ENCODE results near the gene ADPRHL1. TPM values are rescaled to one million over a fixed set of nuclear protein-coding genes. Genes with fewer than 3 reads are reported as not detected.

ADPRHL1 gene
- 1 to 10 TPM; 1.4 to 2.1 TPM for total RNA-seq

DNA sequence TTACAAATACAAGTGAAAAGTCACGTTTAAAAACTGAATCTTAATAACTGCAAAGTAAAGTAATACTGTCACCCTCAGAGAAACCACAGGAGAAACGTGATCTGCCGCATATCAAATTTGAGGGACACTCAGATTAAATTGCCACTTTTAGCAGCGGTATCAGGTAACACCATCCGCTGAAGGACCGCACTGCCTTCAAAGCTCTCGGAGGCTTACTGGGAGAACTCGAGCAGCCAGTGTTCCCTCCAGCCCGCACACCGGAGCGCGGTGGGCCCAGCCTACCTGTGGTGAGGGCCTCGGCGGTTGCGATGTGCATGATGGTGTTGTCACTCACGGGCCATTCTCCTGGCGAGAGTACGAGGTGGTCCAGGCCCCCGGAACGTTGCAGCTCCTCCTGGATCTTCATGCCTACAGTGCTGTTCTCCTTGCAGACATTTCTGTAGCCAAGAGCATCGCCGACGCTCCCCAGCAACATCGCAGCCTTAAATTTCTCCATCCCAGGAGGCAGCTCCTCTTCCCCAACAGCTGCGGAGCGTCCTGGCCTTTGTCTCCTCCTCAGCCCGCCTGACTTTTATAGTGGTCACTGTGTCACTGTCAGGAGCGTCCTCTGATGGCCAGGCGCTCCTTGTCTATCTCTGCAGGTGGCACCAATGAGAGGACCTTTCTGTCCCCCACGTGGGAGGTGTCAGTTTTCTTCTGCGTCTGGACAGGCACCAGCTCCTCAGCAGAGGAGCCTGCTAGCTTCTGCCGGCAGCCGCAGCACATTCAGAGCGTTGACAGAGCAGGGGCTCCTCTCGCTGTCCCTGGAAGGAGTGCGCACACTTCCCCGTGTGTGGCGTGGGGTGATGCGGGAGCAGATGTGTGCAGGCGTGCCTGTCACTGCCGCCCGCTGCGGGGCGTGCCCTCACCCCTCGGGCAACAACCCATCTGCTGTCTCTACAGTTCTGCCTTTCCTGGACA, at the start of gene ADPRHL1:
Gene ADPRHL1 (minus strand): TSS at position 547 of the 960 bp plus-strand sequence. CDS start 51 bp downstream, at position 496.
- Mint-ChIP-seq H3K4me1 (ENCODE audit: low read depth) (peaks cover 7% of the 10 kb centered on the region), H3K27ac (no peak within 1 kb of the TSS), H3K9me3 (no peaks in the 10 kb centered on the region), H3K27me3 (ENCODE audit: low read depth) (no peaks in the 10 kb centered on the region), H3K4me3 (no peak within 1 kb of the TSS), H3K36me3 (ENCODE audit: insufficient read depth in 2 of 2) (peaks cover 0 to 2% of the 10 kb centered on the region in 2 donors)
- no peak for DNase-seq
- no peak for ATAC-seq (replicated peaks in 1 of 2)

DNA sequence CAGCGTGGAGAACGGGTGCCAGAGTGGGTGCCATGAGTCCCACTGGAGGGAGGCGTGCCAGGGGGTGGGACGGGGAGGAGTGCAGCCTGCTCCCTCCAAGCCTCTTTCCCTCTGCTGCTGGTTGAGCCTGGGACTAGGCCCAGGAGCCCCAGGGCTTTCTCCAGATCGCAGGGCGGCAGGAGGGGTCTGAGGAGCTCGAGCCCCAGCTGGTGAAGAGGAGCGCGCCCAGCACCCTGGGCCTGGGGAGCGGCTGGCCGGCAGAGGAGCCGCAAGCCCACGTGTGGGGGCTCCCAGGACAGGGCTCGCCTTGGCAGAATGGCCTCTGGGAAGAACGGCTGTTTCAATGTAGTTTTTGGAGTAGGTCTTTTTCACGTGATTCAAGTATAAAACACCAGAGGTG, 49.4 kb upstream of the ADPRHL1 start:
- H3K9me3 Mint-ChIP-seq = no peaks in the 10 kb centered on the region
- no peak for ATAC-seq (replicated peaks in 1 of 2)
- H3K36me3 Mint-ChIP-seq (ENCODE audit: insufficient read depth in 2 of 2) = peaks cover 6 to 18% of the 10 kb centered on the region in 2 donors
- no peaks in the 10 kb centered on the region for H3K4me1 Mint-ChIP-seq (ENCODE audit: low read depth)
- no peaks in the 10 kb centered on the region for H3K27me3 Mint-ChIP-seq (ENCODE audit: low read depth)
- H3K27ac Mint-ChIP-seq = no peak overlapping the region
- DNase-seq = no peak
- no peak overlapping the region for H3K4me3 Mint-ChIP-seq

DNA sequence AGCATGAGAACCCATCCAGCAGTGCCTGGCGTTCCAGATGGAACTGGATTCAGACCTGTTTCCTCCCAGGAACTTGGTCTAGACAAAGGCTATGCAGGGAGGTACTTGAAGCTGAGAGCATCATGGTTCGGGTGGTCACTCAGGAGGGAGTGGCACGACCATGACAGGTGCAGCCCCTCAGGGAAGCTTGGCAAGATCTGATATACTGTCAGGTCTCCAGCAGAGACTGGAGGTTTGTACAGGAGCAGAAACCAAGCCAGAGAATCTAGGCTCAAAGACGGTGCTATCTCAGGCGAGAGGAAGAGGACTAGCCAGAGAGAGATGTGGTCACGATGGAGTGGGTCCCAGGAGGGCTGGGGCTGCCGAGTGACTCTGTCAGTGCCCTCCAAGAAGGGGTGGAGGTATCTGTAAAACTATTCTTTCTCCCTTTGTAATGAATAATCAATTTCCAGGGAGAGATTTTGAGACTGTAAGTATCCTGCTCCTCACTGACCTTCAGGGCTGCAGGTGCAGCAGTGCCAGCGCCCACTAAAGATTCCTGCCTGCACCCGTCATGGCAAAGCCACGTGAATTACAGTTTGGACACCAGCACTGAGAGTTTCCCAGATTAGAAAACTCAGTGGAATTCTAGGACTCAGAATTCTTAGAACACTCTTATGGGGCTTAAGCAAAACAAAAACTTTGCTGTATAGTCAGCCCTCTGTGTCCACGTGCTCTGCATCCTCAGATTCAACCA, 47.4 kb upstream of the ADPRHL1 start:
- Mint-ChIP-seq H3K4me3 (no peak overlapping the region), H3K27ac (no peak overlapping the region), H3K36me3 (ENCODE audit: insufficient read depth in 2 of 2) (peaks cover 8 to 23% of the 10 kb centered on the region in 2 donors), H3K9me3 (no peaks in the 10 kb centered on the region), H3K4me1 (ENCODE audit: low read depth) (peaks cover 5% of the 10 kb centered on the region), H3K27me3 (ENCODE audit: low read depth) (no peaks in the 10 kb centered on the region)
- DNase-seq = no peak
- ATAC-seq (replicated peaks in 1 of 2) = no peak

DNA sequence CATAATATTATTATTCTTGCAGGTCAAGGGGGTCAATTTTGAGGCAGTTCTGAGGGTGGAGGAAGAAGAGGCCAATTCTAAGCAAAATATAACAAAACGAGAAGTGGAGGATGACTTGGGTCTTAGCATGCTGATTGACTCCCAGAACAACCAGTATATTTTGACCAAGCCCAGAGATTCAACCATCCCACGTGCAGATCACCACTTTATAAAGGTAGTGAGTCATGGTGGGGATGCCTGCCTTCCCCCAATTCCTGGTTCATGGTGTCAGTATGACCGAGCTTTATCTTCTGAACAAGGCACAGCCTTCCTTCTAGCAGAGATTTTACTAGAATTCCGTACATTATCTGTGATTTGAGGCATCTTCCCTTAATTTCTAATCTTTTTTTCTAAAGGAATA, 46.6 kb upstream of the ADPRHL1 start:
- Mint-ChIP-seq H3K27ac (no peak overlapping the region), H3K27me3 (ENCODE audit: low read depth) (no peaks in the 10 kb centered on the region), H3K4me3 (no peak overlapping the region), H3K9me3 (no peaks in the 10 kb centered on the region), H3K36me3 (ENCODE audit: insufficient read depth in 2 of 2) (peaks cover 9 to 28% of the 10 kb centered on the region in 2 donors), H3K4me1 (ENCODE audit: low read depth) (peaks cover 12% of the 10 kb centered on the region)
- no peak for DNase-seq
- no peak for ATAC-seq (replicated peaks in 1 of 2)

DNA sequence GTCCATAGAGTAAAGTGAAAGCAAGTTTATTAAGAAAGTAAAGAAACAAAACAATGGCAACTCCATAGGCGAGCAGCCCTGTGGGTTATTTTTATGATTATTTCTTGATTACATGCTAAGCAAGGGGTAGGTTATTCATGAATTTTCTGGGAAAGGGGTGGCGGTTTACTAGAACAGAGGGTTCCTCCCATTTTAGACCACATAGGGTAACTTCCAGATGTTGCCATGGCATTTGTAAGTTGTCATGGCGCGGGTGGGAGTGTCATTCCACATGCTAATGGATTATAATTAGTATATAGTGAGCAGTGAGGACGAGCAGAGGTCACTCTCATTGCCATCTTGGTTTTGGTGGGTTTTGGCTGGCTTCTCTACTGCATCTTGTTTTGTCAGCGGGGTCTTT, 45.6 kb upstream of the ADPRHL1 start:
- DNase-seq (no peak), ATAC-seq (replicated peaks in 1 of 2) (no peak)
- Mint-ChIP-seq H3K36me3 (ENCODE audit: insufficient read depth in 2 of 2) (peaks cover 11 to 26% of the 10 kb centered on the region in 2 donors), H3K27me3 (ENCODE audit: low read depth) (no peaks in the 10 kb centered on the region), H3K9me3 (no peaks in the 10 kb centered on the region), H3K4me1 (ENCODE audit: low read depth) (peaks cover 20% of the 10 kb centered on the region), H3K4me3 (no peak overlapping the region), H3K27ac (no peak overlapping the region)

DNA sequence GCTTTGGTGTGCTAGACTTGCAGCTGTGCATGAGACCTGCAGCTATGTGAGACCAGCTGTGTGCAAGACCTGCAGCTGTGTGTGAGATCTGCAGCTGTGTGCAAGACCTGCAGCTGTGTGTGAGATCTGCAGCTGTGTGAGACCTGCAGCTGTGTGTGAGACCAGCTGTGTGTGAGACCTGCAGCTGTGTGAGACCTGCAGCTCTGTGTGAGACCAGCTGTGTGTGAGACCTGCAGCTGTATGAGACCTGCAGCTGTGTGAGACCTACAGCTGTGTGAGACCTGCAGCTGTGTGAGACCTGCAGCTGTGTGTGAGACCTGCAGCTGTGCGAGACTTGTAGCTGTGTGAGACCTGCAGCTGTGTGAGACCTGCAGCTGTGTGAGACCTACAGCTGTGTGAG, 43.9 kb upstream of the ADPRHL1 start:
- Mint-ChIP-seq H3K27ac (no peak overlapping the region), H3K27me3 (ENCODE audit: low read depth) (no peaks in the 10 kb centered on the region), H3K4me3 (no peak overlapping the region), H3K4me1 (ENCODE audit: low read depth) (peaks cover 30% of the 10 kb centered on the region), H3K9me3 (no peaks in the 10 kb centered on the region), H3K36me3 (ENCODE audit: insufficient read depth in 2 of 2) (peaks cover 11 to 27% of the 10 kb centered on the region in 2 donors)
- ATAC-seq (replicated peaks in 1 of 2) = no peak
- DNase-seq = no peak

DNA sequence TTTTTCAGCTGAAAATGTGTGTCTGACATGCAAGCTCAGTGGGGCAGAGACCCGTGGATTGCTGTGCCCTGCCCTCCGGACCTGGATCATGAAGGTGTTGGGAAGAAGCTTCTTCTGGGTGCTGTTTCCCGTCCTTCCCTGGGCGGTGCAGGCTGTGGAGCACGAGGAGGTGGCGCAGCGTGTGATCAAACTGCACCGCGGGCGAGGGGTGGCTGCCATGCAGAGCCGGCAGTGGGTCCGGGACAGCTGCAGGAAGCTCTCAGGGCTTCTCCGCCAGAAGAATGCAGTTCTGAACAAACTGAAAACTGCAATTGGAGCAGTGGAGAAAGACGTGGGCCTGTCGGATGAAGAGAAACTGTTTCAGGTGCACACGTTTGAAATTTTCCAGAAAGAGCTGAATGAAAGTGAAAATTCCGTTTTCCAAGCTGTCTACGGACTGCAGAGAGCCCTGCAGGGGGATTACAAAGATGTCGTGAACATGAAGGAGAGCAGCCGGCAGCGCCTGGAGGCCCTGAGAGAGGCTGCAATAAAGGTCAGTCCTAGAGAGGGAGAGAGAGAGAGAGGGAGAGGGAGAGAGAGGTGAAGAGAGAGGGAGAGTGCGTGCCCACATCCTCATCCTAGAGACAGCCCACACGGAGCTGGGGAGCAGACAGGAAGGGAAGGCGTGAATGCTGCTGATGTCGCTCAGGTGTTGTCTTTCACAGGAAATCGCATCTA, 42.4 kb upstream of the ADPRHL1 start:
- Mint-ChIP-seq H3K9me3 (no peaks in the 10 kb centered on the region), H3K36me3 (ENCODE audit: insufficient read depth in 2 of 2) (peaks cover 11 to 27% of the 10 kb centered on the region in 2 donors), H3K4me1 (ENCODE audit: low read depth) (peaks cover 35% of the 10 kb centered on the region), H3K27me3 (ENCODE audit: low read depth) (no peaks in the 10 kb centered on the region), H3K27ac (peak overlapping the region; percentile 51), H3K4me3 (peak overlapping the region; percentile 4 to 35)
- DNase-seq (no peak), ATAC-seq (replicated peaks in 1 of 2) (no peak)

DNA sequence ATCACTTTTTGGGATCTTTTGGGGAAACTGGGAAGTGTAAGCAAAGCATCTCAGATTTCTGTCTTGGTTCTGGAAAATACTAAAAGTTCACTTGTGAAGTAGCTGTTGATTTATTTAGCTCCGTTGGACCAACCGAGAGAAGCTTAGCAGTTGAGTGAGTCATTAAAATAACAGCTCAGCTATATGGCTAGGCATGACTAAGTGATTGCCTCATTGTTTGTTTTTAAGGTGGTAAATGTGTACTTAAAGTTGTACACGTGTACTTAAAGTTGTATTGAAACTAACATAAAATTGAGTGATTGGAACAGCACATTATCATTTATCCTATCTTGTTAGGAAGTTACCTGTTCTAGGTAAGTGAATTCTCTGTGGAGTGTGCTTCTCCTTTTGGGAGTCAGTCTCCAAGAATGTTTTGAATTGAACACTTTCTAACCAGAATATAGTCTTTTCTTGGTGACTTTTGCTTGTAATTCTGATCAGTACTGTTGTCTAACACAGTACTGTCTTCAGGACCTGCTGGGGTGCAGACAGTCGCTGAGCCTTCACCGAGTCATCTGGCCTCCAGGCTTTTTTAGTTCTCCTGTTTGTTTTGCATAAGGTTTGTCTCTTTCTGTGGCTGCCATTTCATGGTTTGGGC, 40.1 kb upstream of the ADPRHL1 start:
- peaks cover 8 to 22% of the 10 kb centered on the region in 2 donors for H3K36me3 Mint-ChIP-seq (ENCODE audit: insufficient read depth in 2 of 2)
- no peaks in the 10 kb centered on the region for H3K27me3 Mint-ChIP-seq (ENCODE audit: low read depth)
- DNase-seq = no peak
- H3K4me3 Mint-ChIP-seq = peak overlapping the region; percentile 90 to 93
- peak overlapping the region; percentile 92 for H3K27ac Mint-ChIP-seq
- no peaks in the 10 kb centered on the region for H3K9me3 Mint-ChIP-seq
- ATAC-seq (replicated peaks in 1 of 2) = peak; percentile 66 to 68
- H3K4me1 Mint-ChIP-seq (ENCODE audit: low read depth) = peaks cover 53% of the 10 kb centered on the region

DNA sequence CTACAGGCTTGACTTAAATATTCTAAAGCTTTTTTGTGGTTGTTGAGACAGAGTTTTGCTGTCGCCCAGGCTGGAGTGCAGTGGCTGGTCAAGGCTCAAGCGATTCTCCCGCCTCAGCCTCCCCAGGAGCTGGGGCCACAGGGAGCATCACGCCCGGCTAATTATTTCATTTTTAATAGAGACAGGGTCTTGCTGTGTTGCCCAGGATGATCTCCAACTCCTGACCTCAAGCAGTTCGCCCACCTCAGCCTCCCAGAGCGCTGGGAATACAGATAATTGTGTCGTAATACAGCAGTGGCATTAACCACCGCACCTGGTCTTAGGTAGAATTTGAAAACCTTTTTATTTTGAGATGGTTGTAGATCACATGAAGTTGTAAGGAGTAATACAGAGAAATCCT, 38.7 kb upstream of the ADPRHL1 start:
- ATAC-seq (replicated peaks in 1 of 2) (no peak), DNase-seq (no peak)
- Mint-ChIP-seq H3K27me3 (ENCODE audit: low read depth) (no peaks in the 10 kb centered on the region), H3K4me1 (ENCODE audit: low read depth) (peaks cover 64% of the 10 kb centered on the region), H3K9me3 (no peaks in the 10 kb centered on the region), H3K4me3 (peak overlapping the region; percentile 90 to 93), H3K27ac (peak overlapping the region; percentile 95), H3K36me3 (ENCODE audit: insufficient read depth in 2 of 2) (peaks cover 6 to 17% of the 10 kb centered on the region in 2 donors)

DNA sequence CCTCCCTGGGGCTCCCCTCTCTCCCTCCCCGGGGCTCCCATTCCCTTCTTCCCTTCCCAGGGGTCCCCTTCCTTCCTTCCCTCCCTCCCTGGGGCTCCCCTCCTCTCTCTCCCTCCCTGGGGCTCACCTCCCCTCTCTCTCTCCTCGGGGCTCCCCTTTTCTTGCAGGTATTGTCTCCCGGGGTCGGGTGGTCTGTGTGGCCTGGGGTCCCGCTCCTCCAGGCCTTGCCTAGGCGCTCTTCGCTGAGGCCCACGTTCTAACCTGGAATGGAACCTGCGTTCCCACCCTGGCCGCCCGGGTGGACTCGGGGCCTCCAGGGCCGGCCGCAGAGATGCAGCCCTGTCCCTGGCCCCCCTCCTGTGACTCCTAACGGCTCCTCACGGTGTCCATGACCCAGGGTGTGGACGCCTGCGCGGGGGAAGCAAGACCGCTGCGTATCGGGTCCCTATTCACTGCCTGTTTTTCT, 38.2 kb upstream of the ADPRHL1 start:
- peak overlapping the region; percentile 95 for H3K27ac Mint-ChIP-seq

DNA sequence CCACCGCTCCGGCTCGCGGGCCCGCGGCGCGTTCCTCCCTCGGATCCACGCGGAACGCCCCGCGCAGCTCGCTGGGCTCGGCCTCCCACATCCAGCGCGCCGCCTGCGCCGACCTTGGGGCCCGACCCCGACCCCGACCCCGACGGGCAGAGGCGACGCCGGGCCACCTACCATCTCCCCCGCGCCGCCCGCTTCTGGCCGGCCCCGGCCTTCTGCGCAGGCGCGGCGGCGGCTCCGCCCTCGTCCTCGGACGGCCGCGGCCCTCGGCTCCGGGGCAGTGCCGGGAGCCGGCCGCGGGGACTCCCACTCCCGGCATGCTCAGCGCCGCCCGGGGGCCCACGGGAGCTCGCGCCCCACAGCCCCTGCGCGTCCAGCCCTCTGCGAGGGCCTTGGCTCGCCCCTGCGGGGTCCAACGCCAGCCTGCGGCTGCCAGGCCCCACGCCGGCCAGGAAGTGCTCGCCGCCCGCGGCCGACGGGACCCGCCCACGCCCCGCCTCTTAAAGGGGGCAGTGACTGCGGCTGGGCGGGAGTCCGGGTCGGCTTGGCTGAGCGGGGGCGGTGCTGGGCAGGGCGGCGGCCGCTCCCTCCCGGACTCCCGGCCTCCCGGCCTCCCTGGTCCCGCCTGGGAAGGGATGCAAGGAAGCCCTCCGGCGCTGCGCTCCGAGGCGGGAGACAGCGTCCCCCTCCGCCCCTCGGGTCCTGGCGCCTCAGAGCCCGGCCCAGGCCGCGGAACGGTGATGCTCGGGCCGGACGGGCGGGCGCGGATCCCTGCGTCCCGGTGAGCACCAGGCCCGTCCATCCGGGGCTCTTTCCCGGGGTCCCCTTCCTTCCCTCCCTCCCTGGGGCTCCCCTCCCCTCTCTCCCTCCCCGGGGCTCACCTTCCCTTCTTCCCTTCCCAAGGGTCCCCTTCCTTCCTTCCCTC, 37.5 kb upstream of the ADPRHL1 start, which contains the start of gene DCUN1D2:
Gene DCUN1D2 (minus strand): TSS at position 216 of the 922 bp plus-strand sequence. CDS start 42 bp downstream, at position 174.
- peak; percentile 87 to 89 for DNase-seq
- Mint-ChIP-seq H3K36me3 (ENCODE audit: insufficient read depth in 2 of 2) (peaks cover 4 to 12% of the 10 kb centered on the region in 2 donors), H3K27ac (peak within 1 kb of the TSS; percentile 95), H3K27me3 (ENCODE audit: low read depth) (no peaks in the 10 kb centered on the region), H3K4me3 (peak within 1 kb of the TSS; percentile 91 to 93), H3K9me3 (no peaks in the 10 kb centered on the region), H3K4me1 (ENCODE audit: low read depth) (peaks cover 60% of the 10 kb centered on the region)
- ATAC-seq (replicated peaks in 1 of 2) = peak; percentile 75 to 80

More for the DNA sequence above, 38.2 kb upstream of the ADPRHL1 start:
- H3K9me3 Mint-ChIP-seq = no peaks in the 10 kb centered on the region
- DNase-seq (peak in 1 of 2 donors; percentile 18), ATAC-seq (replicated peaks in 1 of 2) (no peak)
- peak overlapping the region; percentile 90 to 93 for H3K4me3 Mint-ChIP-seq
- H3K36me3 Mint-ChIP-seq (ENCODE audit: insufficient read depth in 2 of 2) = peaks cover 6 to 14% of the 10 kb centered on the region in 2 donors
- H3K4me1 Mint-ChIP-seq (ENCODE audit: low read depth) = peaks cover 64% of the 10 kb centered on the region
- H3K27me3 Mint-ChIP-seq (ENCODE audit: low read depth) = no peaks in the 10 kb centered on the region

Measured in activated T-cell treated with anti-CD3 and anti-CD28 coated beads, Interleukin-2, amount 50 U/mL, for 72 hours (primary cell).